ENCODE results near the gene CFAP91. TPM values are rescaled to one million over a fixed set of nuclear protein-coding genes. Genes with fewer than 3 reads are reported as not detected.

Gene CFAP91
- total RNA-seq, result 10 to 100 TPM; 11.4 to 23.7 (median 15.8) TPM

DNA sequence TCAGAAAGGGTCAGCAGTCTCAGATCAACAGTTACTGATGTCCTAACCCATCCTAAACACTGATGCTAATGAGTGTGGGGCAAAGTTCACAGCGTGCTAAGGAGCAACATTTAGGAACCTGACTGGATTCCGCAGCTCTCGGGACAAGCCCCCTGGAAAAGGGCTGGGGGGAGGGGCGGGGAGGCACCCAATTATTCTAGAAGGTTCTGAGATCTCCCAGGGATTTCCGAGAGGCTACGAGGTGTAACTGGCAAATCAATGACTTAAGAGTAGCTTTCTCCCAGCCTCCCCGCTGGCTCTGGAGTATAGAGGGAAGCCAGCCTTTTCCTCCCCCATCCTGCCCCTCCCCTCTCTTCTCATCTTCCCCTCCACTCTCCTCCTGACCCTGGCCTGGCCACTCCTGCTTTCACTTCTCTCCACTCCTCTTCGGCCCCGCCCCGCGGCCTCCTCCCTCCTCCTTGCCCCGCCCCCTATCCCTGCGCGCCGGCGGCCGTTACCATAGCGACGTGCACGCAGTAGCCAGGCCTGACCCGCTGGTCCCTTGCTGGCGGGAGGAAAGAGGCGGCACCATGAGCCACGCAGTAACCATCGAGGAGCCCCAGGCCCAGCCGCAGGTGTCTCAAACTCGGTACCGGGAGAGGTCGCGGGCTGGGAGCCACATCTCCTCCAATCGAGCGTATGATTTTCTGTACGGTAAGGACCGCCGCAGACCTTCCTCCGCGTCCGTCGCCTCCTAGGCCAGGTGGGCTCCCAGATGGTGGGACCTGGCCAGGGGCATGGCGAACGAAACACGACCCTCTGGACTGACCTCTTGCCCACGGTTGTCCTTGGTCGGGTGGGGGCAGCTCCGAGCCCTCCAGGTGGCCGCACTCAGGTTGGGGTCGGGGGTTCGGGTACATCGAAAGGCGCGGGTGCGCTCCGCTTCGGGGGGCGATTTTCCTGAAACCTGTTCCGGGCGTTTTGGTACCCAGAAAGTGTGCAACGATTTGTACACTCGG is at the start of gene CFAP91:
CFAP91 (plus strand) TSS at position 493 of the 998 bp plus-strand sequence; CDS start at position 570, 77 bp downstream.
- Histone ChIP-seq H3K27ac (peak within 1 kb of the TSS; percentile 57 to 87 (median 80)), H3K4me3 (peak within 1 kb of the TSS; percentile 52 to 71 (median 64)), H3K9me3 (no peaks in the 10 kb centered on the region), H3K36me3 (no peaks in the 10 kb centered on the region), H3K27me3 (no peaks in the 10 kb centered on the region), H3K4me1 (peaks cover 0 to 23% (median 0%) of the 10 kb centered on the region in 4 donors)
- peak; percentile 98 for DNase-seq (ENCODE audit: low spot score in 2 of 2)
- 3 to 5% methylated on average over 42 to 59 of the region's 59 CpGs for WGBS, 2 donors
- TF ChIP-seq POLR2A (IDR thresholded peaks at IDR 0.05), result peak in 1 of 2 donors; percentile 41
- TF ChIP-seq, protein P1, sequence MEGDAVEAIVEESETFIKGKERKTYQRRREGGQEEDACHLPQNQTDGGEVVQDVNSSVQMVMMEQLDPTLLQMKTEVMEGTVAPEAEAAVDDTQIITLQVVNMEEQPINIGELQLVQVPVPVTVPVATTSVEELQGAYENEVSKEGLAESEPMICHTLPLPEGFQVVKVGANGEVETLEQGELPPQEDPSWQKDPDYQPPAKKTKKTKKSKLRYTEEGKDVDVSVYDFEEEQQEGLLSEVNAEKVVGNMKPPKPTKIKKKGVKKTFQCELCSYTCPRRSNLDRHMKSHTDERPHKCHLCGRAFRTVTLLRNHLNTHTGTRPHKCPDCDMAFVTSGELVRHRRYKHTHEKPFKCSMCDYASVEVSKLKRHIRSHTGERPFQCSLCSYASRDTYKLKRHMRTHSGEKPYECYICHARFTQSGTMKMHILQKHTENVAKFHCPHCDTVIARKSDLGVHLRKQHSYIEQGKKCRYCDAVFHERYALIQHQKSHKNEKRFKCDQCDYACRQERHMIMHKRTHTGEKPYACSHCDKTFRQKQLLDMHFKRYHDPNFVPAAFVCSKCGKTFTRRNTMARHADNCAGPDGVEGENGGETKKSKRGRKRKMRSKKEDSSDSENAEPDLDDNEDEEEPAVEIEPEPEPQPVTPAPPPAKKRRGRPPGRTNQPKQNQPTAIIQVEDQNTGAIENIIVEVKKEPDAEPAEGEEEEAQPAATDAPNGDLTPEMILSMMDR (IDR thresholded peaks at IDR 0.05), result peak in 1 of 5 experiments; percentile 16
- peak; percentile 16 to 66 for TF ChIP-seq EP300 (IDR thresholded peaks at IDR 0.05)

DNA sequence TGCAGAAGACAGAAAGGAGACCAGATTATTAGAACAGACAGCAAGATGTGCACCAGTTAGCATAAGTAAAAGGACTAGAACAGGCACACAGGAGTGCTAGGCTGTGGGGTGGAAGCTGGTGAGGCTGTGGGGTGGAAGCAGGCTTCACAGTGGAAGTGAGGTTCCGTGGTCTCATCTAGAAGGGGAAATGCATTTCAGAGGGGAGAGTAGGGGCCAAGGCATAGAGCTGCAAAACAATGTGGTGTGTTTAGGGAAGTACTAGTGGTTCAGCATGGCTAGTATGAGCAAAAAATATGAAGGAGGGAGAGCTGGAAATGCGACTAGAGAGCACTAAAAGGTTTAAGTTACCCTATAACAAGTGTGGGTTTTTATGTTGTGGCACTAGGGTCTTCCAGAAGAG is 48.9 kb upstream of the CFAP91 start:
- H3K27me3 ChIP-seq, result no peaks in the 10 kb centered on the region
- DNase-seq (ENCODE audit: low spot score in 2 of 2), result no peak
- no peaks in the 10 kb centered on the region for H3K9me3 ChIP-seq
- 38 to 42% methylated on average over 2 of the region's 2 CpGs for WGBS, 2 donors
- H3K4me3 ChIP-seq, result no peak overlapping the region
- no peak overlapping the region for H3K27ac ChIP-seq
- H3K4me1 ChIP-seq, result no peaks in the 10 kb centered on the region
- H3K36me3 ChIP-seq, result peaks cover 0 to 4% (median 0%) of the 10 kb centered on the region in 3 donors
- TF ChIP-seq, protein P1 (IDR thresholded peaks at IDR 0.05), result no peak
- TF ChIP-seq EP300 (IDR thresholded peaks at IDR 0.05) (no peak), POLR2A (IDR thresholded peaks at IDR 0.05) (no peak)

DNA sequence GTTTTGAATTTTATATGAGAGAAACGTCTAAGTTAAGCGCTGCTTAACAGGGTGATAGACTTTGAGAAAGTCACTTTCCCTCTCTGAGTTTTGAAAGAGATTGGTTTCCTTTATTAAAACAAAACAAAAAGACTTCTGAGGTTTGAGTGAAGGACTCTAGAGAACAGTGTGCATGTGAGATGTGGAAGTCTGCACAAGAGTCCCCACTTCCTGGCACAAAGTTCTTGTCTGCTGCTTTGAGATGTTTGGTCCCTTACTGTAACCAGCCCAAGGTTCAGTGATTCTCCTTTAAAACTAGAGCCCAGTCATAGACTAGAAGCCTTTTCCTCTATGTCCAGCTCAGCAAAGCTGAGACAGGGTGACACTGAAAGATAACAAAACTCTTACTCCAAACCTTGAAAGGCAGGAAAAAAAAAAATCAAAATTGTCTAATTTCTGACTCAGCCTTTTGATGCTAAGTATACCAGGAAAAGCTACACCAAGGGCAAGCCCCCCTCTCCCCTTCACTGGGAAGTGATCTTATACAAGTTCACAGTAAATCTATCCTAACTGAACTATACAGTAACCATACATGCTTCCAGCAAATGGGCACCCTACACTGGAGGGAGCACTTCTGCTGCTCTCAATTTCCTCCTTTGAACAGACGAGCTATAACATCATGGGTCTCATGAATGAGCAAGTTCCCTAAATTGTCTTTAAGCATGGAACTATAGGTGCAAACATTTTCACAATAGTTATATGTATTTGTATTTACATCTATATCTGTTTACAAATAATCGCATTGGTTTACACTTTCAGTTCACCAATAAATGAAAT is 44.7 kb upstream of the CFAP91 start:
- no peak for TF ChIP-seq EP300 (IDR thresholded peaks at IDR 0.05)
- TF ChIP-seq, protein P1 (IDR thresholded peaks at IDR 0.05), result no peak
- no peak for TF ChIP-seq POLR2A (IDR thresholded peaks at IDR 0.05)
- WGBS, 2 donors, result 86 to 88% methylated on average over 4 of the region's 4 CpGs
- no peak overlapping the region for H3K27ac ChIP-seq
- H3K27me3 ChIP-seq, result no peaks in the 10 kb centered on the region
- H3K4me3 ChIP-seq, result no peak overlapping the region
- peaks cover 0 to 12% (median 2%) of the 10 kb centered on the region in 4 donors for H3K4me1 ChIP-seq
- H3K36me3 ChIP-seq, result peaks cover 0 to 8% (median 4%) of the 10 kb centered on the region in 3 donors
- DNase-seq (ENCODE audit: low spot score in 2 of 2), result no peak
- H3K9me3 ChIP-seq, result no peaks in the 10 kb centered on the region

DNA sequence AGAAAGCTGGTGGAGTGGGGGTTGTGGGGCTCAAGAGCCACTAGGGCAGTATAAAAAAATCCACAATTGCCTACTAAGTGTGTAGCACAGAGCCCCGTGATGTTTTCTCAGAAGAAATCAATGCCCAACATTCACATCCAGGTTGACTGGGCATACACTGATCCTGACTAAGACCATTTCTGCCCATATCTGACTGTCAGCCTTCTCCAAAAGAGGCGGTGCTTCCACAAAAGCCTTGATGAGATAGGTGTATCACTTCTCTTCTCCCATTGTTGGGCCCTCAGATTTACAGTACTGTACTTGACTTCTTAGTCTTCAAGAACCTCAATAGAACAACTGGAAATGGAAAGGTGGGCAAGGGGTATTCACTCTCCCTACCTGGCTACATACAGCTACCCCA is 43.8 kb upstream of the CFAP91 start:
- TF ChIP-seq, protein P1 (IDR thresholded peaks at IDR 0.05), result no peak
- TF ChIP-seq EP300 (IDR thresholded peaks at IDR 0.05) (no peak), POLR2A (IDR thresholded peaks at IDR 0.05) (no peak)
- DNase-seq (ENCODE audit: low spot score in 2 of 2), result no peak
- peaks cover 0 to 8% (median 4%) of the 10 kb centered on the region in 3 donors for H3K36me3 ChIP-seq
- no peak overlapping the region for H3K27ac ChIP-seq
- WGBS, 2 donors, result 87 to 90% methylated on average over 2 of the region's 2 CpGs
- peaks cover 0 to 12% (median 2%) of the 10 kb centered on the region in 4 donors for H3K4me1 ChIP-seq
- no peak overlapping the region for H3K4me3 ChIP-seq
- H3K9me3 ChIP-seq, result no peaks in the 10 kb centered on the region
- H3K27me3 ChIP-seq, result no peaks in the 10 kb centered on the region

All from tibial nerve (tissue), 4 donors.